Progenitor cell of endocrine pancreas (in vitro differentiated cells): ENCODE results near the gene COP1. TPM values are rescaled to one million over a fixed set of nuclear protein-coding genes. Genes with fewer than 3 reads are reported as not detected.

Experiments
- DNase-seq: peaks from one replicate; pipeline ENCODE4 v3.0.0; 2021; ENCODE audit warnings: low spot score; ENCODE audit not compliant: unreplicated experiment
- H3K27ac Mint-ChIP-seq: 2 replicates; pipeline ENCODE4 v1.8.0; 2021; ENCODE audit warnings: mild to moderate bottlenecking, moderate library complexity, mixed read lengths
- H3K27me3 Mint-ChIP-seq: 2 replicates; pipeline ENCODE4 v1.8.0; 2021; ENCODE audit warnings: mixed read lengths
- H3K36me3 Mint-ChIP-seq: 2 replicates; pipeline ENCODE4 v1.8.0; 2022; ENCODE audit warnings: mixed read lengths; ENCODE audit not compliant: insufficient read depth
- H3K4me1 Mint-ChIP-seq: 2 replicates; pipeline ENCODE4 v1.8.0; 2021; ENCODE audit warnings: low read depth, mixed read lengths
- H3K4me3 Mint-ChIP-seq: 2 replicates; pipeline ENCODE4 v1.8.0; 2021; ENCODE audit warnings: low read depth, mild to moderate bottlenecking, moderate library complexity, mixed read lengths
- H3K9me3 Mint-ChIP-seq: 2 replicates; pipeline ENCODE4 v1.8.0; 2021; ENCODE audit warnings: low read depth, mixed read lengths
- total RNA-seq: library from RNA; stranded (reverse); gene quantifications from 2 replicates; pipeline ENCODE4 v1.2.1, GENCODE V29; 2021
- TF ChIP-seq, protein P1 (sequence below): fragments of 200-600 bp; sonication (generic); IDR thresholded peaks from one replicate; pipeline ENCODE4 v1.5.0; 2021; ENCODE audit warnings: antibody characterized with exemption, mild to moderate bottlenecking; ENCODE audit not compliant: unreplicated experiment

COP1 gene
- total RNA-seq, 1 donor from 2014 or later: 58.1 TPM

DNA sequence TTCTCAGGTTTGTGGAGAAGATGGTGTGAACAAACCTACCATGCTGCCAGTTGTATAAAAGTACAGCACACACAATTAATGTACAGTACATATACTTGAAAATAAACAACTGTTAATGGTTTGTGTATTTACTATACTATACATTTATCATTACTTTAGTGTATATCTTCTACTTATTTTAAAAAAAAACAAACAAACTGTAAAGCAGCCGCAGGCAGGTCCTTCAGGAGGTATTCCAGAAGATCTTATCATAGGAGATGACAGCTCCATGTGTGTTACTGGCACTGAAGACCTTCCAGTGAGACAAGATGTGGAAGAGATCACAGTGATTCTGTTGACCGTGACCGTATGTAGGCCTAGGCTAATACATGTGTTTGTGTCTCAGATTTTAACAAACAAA lies 155.7 kb downstream of the COP1 start:
- peaks cover 18% of the 10 kb centered on the region for H3K4me1 Mint-ChIP-seq
- H3K36me3 Mint-ChIP-seq: peaks cover 2% of the 10 kb centered on the region
- H3K9me3 Mint-ChIP-seq: no peaks in the 10 kb centered on the region

DNA sequence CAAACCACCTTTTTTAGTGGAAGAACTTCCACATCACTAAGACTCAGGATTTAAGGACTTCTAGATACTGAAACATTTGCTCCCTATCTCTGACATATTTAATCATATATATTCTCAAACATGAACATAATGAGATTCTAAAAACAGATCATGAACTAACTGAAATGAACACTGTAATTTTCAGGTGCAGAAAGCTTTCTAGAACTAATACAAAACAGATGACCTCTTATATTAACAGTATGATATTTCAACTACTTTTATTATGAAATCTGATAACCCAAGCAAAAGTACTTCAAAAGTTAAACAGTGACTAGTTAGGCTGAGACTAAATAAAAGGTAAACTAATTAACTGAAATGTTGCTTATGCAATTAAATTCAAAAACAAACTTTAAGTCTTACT lies 157.5 kb downstream of the COP1 start:
- Mint-ChIP-seq H3K9me3 (no peaks in the 10 kb centered on the region), H3K36me3 (no peaks in the 10 kb centered on the region), H3K27ac (no peak overlapping the region), H3K4me1 (peaks cover 14% of the 10 kb centered on the region), H3K4me3 (no peak overlapping the region), H3K27me3 (no peaks in the 10 kb centered on the region)
- no peak for DNase-seq
- TF ChIP-seq, protein P1, sequence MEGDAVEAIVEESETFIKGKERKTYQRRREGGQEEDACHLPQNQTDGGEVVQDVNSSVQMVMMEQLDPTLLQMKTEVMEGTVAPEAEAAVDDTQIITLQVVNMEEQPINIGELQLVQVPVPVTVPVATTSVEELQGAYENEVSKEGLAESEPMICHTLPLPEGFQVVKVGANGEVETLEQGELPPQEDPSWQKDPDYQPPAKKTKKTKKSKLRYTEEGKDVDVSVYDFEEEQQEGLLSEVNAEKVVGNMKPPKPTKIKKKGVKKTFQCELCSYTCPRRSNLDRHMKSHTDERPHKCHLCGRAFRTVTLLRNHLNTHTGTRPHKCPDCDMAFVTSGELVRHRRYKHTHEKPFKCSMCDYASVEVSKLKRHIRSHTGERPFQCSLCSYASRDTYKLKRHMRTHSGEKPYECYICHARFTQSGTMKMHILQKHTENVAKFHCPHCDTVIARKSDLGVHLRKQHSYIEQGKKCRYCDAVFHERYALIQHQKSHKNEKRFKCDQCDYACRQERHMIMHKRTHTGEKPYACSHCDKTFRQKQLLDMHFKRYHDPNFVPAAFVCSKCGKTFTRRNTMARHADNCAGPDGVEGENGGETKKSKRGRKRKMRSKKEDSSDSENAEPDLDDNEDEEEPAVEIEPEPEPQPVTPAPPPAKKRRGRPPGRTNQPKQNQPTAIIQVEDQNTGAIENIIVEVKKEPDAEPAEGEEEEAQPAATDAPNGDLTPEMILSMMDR: no peak

More for the DNA sequence above, 155.7 kb downstream of the COP1 start:
- no peak for DNase-seq
- TF ChIP-seq, protein P1: no peak
- H3K27me3 Mint-ChIP-seq: no peaks in the 10 kb centered on the region
- H3K4me3 Mint-ChIP-seq: no peak overlapping the region
- no peak overlapping the region for H3K27ac Mint-ChIP-seq

DNA sequence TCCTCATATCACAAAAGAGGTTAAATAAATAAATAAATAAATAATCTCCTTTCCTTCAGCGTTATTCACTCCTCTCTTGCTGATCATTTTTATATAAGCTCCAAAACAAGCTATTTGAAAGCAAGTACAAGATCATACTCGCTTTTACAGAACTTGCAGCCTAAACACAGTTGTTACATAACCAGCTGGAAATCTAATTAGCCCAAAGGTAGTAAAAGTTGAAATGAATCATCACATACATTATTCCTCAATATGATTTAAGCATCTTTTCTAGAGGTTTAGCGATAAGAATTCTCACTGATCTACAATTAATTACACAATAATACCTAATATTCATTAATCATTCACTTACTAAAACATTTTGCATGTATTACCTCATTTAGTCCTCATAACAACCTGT lies 160.2 kb downstream of the COP1 start:
- Mint-ChIP-seq H3K27me3 (no peaks in the 10 kb centered on the region), H3K4me3 (no peak overlapping the region), H3K9me3 (no peaks in the 10 kb centered on the region), H3K36me3 (peaks cover 3% of the 10 kb centered on the region), H3K4me1 (peaks cover 16% of the 10 kb centered on the region), H3K27ac (no peak overlapping the region)
- TF ChIP-seq, protein P1: no peak
- no peak for DNase-seq

DNA sequence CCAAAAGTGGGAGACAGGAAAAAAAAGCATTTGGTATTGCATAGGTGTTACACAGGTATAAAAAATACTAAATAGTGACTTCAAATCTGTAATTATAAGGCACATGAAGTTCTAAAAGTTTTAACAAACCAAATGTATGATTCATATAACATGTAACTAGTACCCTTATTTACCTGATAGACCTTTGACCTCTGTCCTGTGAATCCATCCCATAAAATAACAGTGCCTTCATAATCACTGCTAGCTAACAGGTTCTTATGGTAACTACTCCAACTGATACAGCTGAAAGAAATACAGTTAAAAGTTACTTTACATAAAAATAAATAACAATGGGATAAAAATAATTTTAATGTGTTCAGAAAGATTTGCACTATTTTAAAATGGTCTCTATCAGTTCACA lies 163.5 kb downstream of the COP1 start:
- Mint-ChIP-seq H3K4me3 (no peak overlapping the region), H3K27me3 (no peaks in the 10 kb centered on the region), H3K9me3 (no peaks in the 10 kb centered on the region), H3K27ac (no peak overlapping the region), H3K4me1 (peaks cover 3% of the 10 kb centered on the region), H3K36me3 (peaks cover 16% of the 10 kb centered on the region)
- TF ChIP-seq, protein P1: no peak
- DNase-seq: no peak

DNA sequence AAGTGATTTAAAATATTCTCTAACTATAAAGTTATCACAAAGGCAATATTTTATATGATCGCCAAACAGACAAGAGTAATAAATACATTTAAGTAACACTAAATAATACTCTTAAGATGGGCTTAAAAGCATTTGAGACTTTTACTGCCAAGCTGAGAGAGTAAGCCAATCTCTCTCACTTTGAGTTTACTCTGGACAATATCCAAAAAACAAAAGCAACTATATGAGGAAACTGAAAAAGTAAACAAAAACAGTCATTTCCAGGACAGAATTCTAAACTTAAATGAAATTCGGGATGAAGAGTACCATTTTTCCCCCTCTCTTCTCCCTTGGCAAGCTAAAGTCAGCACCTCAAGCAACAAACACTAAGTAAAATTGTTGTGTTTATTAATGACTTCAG lies 173.2 kb downstream of the COP1 start:
- Mint-ChIP-seq H3K4me3 (no peak overlapping the region), H3K36me3 (peaks cover 18% of the 10 kb centered on the region), H3K4me1 (no peaks in the 10 kb centered on the region), H3K9me3 (no peaks in the 10 kb centered on the region), H3K27ac (no peak overlapping the region), H3K27me3 (no peaks in the 10 kb centered on the region)
- DNase-seq: no peak
- TF ChIP-seq, protein P1: no peak
